NCI-H524 treated with DMSO at 0.1 percent for 48 hours (cell line): ENCODE results near the gene A3GALT2.
"Not testable (repeated sequence)": the region's sequence is repeated elsewhere in the genome, so short reads cannot be mapped to it uniquely, and the experiment has no call there.

Experiments
- DNase-seq: peaks from one replicate; lab custom pipeline; 2025; lab: John Stamatoyannopoulos, UW

The A3GALT2 gene

GRCh38 chr1:33292726-33293340 is 28.1 kb downstream of the A3GALT2 start:
- no peak for DNase-seq

- not testable (repeated sequence) for DNase-seq
Measured at GRCh38 chr1:33290615-33291014, 30.3 kb downstream of the A3GALT2 start.

GRCh38 chr1:33289858-33290154 is 31.1 kb downstream of the A3GALT2 start:
- DNase-seq: no peak

- no peak for DNase-seq
Measured at GRCh38 chr1:33288976-33289857, 31.7 kb downstream of the A3GALT2 start.

GRCh38 chr1:33287317-33287716 is 33.6 kb downstream of the A3GALT2 start:
- no peak for DNase-seq

- no peak for DNase-seq
Measured at GRCh38 chr1:33286451-33287185, 34.3 kb downstream of the A3GALT2 start.

- no peak for DNase-seq
Measured at GRCh38 chr1:33284049-33284448, 36.8 kb downstream of the A3GALT2 start.

- DNase-seq: no peak
Measured at GRCh38 chr1:33282791-33283190, 38.1 kb downstream of the A3GALT2 start.

GRCh38 chr1:33281554-33282303 is 39.2 kb downstream of the A3GALT2 start:
- no peak for DNase-seq

- DNase-seq: no peak
Measured at GRCh38 chr1:33280091-33280661, 40.7 kb downstream of the A3GALT2 start.

GRCh38 chr1:33277488-33278084 is 43.3 kb downstream of the A3GALT2 start:
- DNase-seq: no peak

GRCh38 chr1:33276573-33277298 is 44.2 kb downstream of the A3GALT2 start:
- no peak for DNase-seq

- DNase-seq: no peak
Measured at GRCh38 chr1:33275706-33276572, 45.0 kb downstream of the A3GALT2 start.

GRCh38 chr1:33275195-33275594 is 45.7 kb downstream of the A3GALT2 start:
- DNase-seq: no peak

GRCh38 chr1:33274446-33274845 is 46.5 kb downstream of the A3GALT2 start:
- DNase-seq: no peak

- DNase-seq: no peak
Measured at GRCh38 chr1:33273961-33274371, 46.9 kb downstream of the A3GALT2 start.

GRCh38 chr1:33273406-33273805 is 47.5 kb downstream of the A3GALT2 start:
- DNase-seq: no peak

- no peak for DNase-seq
Measured at GRCh38 chr1:33272930-33273329, 48.0 kb downstream of the A3GALT2 start.

- DNase-seq: no peak
Measured at GRCh38 chr1:33272509-33272908, 48.4 kb downstream of the A3GALT2 start.
